Stomach (tissue), 19 donors: Measurements from ENCODE around the gene SPDYC. TPM values are rescaled to one million over a fixed set of nuclear protein-coding genes. Genes with fewer than 3 reads are reported as not detected.

ENCODE experiments used
- DNase-seq, 2 donors: peaks; one replicate each; pipeline versions ENCODE4 v3.0.0 to v3.0.0-alpha.2; 2013 to 2019
- H3K27ac ChIP-seq, 5 donors: fragments of 200-600 bp in 4 of 5; sonication (generic) in 4 of 5; one replicate each; pipeline ENCODE4 v1.5.1; 2013 to 2019; ENCODE audit warnings: mild to moderate bottlenecking in 1 of 5, moderate library complexity in 1 of 5
- H3K27me3 ChIP-seq, 3 donors: fragments of 200-600 bp; sonication (generic); one replicate each; pipeline ENCODE4 v1.5.1; 2017 to 2019; ENCODE audit warnings: mixed run types in 1 of 3
- H3K36me3 ChIP-seq, 4 donors: fragments of 200-600 bp; sonication (generic); 1 replicate in 3 of 4; 2 replicates in 1 of 4; pipeline ENCODE4 v1.5.1; 2016 to 2019
- H3K4me1 ChIP-seq, 4 donors: fragments of 200-600 bp; sonication (generic); one replicate each; pipeline ENCODE4 v1.5.1; 2016 to 2019
- H3K4me3 ChIP-seq, 4 donors: fragments of 200-600 bp; sonication (generic) in 3 of 4; one replicate each; pipeline ENCODE4 v1.5.1; 2016 to 2019; ENCODE audit warnings: mild to moderate bottlenecking in 1 of 4
- H3K9me3 ChIP-seq, 4 donors: fragments of 200-600 bp; sonication (generic); one replicate each; pipeline ENCODE4 v1.5.1; 2016 to 2019
- EP300 ChIP-seq: sonication (generic); formaldehyde crosslinking; IDR thresholded peaks from one replicate; pipeline ENCODE4 v1.6.1; 2017; ENCODE audit warnings: antibody characterized with exemption
- POLR2A ChIP-seq, 4 donors: fragments of 450-650 bp; IDR thresholded peaks; one replicate each; pipeline ENCODE4 v1.6.1; 2016; ENCODE audit warnings: antibody characterized with exemption in 4 of 4, control low read depth in 2 of 4, mild to moderate bottlenecking in 1 of 4, moderate library complexity in 1 of 4
- POLR2AphosphoS5 ChIP-seq, 3 donors: sonication (generic); formaldehyde crosslinking; IDR thresholded peaks; one replicate each; pipeline ENCODE4 v1.6.1; 2016; ENCODE audit warnings: antibody characterized with exemption in 3 of 3
- WGBS, 5 donors: extraction: QIAGEN DNeasy Blood & Tissue Kit in 3 of 5; methylation state at CpG; one replicate each; pipeline versions ENCODE4 v1.1.5 to v1.1.7; 2013 to 2018; 5-methylcytosine and 5-hydroxymethylcytosine counted together
- intact Hi-C: fragments of 100-400 bp; cut with DNase I; formaldehyde crosslinking; loops from one replicate; pipeline ENCODE4 v1.15.1; 2023; ENCODE audit warnings: low total_unique reads
- long read RNA-seq, 10 donors: transcript quantifications; one replicate each; lab custom pipeline, GENCODE V29; 2026
- polyA plus RNA-seq, 3 donors: library from polyadenylated mRNA; stranded (reverse); fragments of 200-250 nt; gene quantifications; one replicate each; pipeline ENCODE4 v1.2.3, GENCODE V29; 2013
- total RNA-seq, 5 donors: library from RNA; depleted of rRNA; stranded (reverse); fragments of >200 nt; gene quantifications; one replicate each; pipeline versions ENCODE4 v1.1.0 to v1.2.3, GENCODE V29; 2014 to 2016
- TF ChIP-seq, protein P1 (sequence below), 7 experiments: fragments of 450-650 bp in 4 of 7; fragments of 200-600 bp in 3 of 7; sonication (generic) in 3 of 7; IDR thresholded peaks; one replicate each; pipeline ENCODE4 v1.5.1; 2016 to 2019; ENCODE audit warnings: antibody characterized with exemption in 7 of 7, control low read depth in 2 of 7, mild to moderate bottlenecking in 1 of 7
- donor health status: healthy with polysubstance abuse.
- donor health status: Bipolar disorder and iron deficiency.
- donor health status: healthy.

The SPDYC gene, protein sequence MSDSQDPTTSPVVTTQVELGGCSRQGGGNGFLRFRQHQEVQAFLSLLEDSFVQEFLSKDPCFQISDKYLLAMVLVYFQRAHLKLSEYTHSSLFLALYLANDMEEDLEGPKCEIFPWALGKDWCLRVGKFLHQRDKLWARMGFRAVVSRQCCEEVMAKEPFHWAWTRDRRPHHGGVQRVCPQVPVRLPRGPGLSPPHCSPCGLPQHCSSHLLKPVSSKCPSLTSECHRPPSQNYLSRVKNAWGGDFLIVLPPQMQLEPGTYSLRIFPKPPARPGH
- total RNA-seq: not detected
- not detected for polyA plus RNA-seq
- long read RNA-seq, donor 1: 0 reads
- long read RNA-seq, donor 2: 0 reads
- long read RNA-seq, donor 3: 0 reads
- long read RNA-seq, donor 4: 0 reads
- long read RNA-seq, donor 5: 0 reads
- long read RNA-seq, donor 6: 0 reads
- long read RNA-seq, donor 7: 0 reads
- long read RNA-seq, donor 8: 0 reads
- long read RNA-seq, donor 9: 0 reads
- long read RNA-seq, donor 10: 0 reads

DNA sequence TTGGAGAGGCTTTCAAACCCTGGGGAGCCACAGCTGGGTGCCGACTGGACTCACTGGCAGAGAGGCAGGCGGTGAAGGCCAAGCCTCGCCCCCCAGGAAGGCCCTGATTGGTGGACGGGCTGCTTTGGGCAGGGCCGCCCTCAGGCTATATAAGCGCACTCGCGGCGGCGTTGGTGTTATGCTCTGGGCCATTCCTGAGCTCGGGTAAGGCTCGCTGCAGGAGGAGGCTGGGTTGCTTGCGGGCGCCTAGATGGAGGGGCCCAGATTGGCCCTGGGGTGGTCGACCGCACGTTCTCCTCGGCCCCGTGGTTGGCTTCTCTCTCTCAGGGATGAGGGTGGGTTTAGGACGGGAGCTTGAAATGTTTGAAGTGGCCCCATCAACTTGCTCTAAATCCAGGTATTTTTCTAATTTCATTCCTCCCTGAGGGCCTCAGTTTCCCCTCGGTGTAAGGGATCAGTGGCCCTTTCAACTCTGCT lies at the start of gene SPDYC:
SPDYC (plus strand) TSS at position 176 of the 477 bp plus-strand sequence. CDS start 1,125 bp downstream, outside the sequence.
- Histone ChIP-seq H3K36me3 (no peaks in the 10 kb centered on the region), H3K27ac (no peak within 1 kb of the TSS), H3K27me3 (no peaks in the 10 kb centered on the region), H3K9me3 (no peaks in the 10 kb centered on the region), H3K4me3 (no peak within 1 kb of the TSS), H3K4me1 (peaks cover 0 to 7% (median 3%) of the 10 kb centered on the region in 4 donors)
- intact Hi-C loops: loop anchor here (10.0 kb wide), 1 partner anchor 45 kb away; the partner anchor contains the start of genes FAU and MRPL49
- no peak for DNase-seq
- TF ChIP-seq POLR2A (IDR thresholded peaks at IDR 0.05) (no peak), EP300 (no peak), POLR2AphosphoS5 (IDR thresholded peaks at IDR 0.05) (no peak)
- TF ChIP-seq, protein P1, sequence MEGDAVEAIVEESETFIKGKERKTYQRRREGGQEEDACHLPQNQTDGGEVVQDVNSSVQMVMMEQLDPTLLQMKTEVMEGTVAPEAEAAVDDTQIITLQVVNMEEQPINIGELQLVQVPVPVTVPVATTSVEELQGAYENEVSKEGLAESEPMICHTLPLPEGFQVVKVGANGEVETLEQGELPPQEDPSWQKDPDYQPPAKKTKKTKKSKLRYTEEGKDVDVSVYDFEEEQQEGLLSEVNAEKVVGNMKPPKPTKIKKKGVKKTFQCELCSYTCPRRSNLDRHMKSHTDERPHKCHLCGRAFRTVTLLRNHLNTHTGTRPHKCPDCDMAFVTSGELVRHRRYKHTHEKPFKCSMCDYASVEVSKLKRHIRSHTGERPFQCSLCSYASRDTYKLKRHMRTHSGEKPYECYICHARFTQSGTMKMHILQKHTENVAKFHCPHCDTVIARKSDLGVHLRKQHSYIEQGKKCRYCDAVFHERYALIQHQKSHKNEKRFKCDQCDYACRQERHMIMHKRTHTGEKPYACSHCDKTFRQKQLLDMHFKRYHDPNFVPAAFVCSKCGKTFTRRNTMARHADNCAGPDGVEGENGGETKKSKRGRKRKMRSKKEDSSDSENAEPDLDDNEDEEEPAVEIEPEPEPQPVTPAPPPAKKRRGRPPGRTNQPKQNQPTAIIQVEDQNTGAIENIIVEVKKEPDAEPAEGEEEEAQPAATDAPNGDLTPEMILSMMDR (IDR thresholded peaks at IDR 0.05): no peak
- 89 to 95% (median 94%) methylated on average over 14 to 21 of the region's 21 CpGs for WGBS, 5 donors

DNA sequence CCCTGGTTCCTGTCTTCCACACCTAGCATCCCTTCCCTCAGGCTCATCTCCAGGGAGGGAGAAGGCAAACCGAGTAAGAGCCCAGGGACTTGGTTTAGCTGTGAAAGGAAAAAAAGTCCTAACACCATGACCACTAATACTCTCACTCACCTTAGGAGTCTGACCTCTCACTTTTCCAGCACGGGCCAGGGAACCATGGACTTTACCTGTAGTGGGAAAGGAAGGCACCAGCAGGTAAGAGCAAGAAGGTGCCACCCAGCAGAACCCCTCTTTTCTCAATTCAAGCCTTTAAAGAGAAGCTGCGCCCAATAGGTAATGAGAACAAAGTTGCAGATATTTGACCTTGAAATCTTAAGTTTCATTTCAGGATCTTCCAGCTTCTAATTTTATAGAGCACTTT lies 49.2 kb upstream of the SPDYC start:
- intact Hi-C loops: loop anchor here (10.0 kb wide), 1 partner anchor 54 kb away; the partner anchor contains the start of gene SPDYC
- H3K36me3 ChIP-seq: peaks cover 38 to 54% (median 52%) of the 10 kb centered on the region in 4 donors
- no peak for TF ChIP-seq POLR2AphosphoS5 (IDR thresholded peaks at IDR 0.05)
- TF ChIP-seq POLR2A (IDR thresholded peaks at IDR 0.05): no peak
- TF ChIP-seq EP300: no peak
- TF ChIP-seq, protein P1 (IDR thresholded peaks at IDR 0.05): no peak
- H3K9me3 ChIP-seq: no peaks in the 10 kb centered on the region
- DNase-seq: no peak
- 65 to 84% (median 82%) methylated on average over 3 of the region's 3 CpGs for WGBS, 5 donors
- peak overlapping the region in 4 of 5 donors; percentile 93 to 96 (median 94) for H3K27ac ChIP-seq
- peaks cover 26 to 83% (median 56%) of the 10 kb centered on the region in 4 donors for H3K4me1 ChIP-seq
- peak overlapping the region; percentile 67 to 93 (median 74) for H3K4me3 ChIP-seq
- H3K27me3 ChIP-seq: no peaks in the 10 kb centered on the region

DNA sequence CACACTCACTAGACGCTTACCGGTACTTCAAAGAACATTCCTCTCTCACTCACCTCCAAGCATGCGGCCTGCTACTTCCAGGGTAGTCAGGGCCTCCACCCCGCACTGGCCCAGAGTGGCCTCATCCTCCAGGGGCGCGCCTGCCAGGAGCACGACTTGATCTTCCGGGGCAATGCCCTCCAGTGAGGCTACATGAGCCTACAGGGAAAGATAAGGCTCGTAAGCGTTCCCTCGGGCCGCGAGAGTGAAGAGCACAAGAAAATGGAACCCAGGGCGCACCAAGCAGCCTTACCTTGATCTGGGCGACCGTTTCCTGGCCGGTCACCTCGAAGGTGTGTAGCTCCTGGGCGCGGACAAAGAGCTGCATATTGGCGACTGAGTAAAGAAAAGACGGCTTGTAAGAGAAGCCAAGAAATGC lies 48.6 kb upstream of the SPDYC start:
- peaks cover 20 to 77% (median 49%) of the 10 kb centered on the region in 4 donors for H3K4me1 ChIP-seq
- peak in 1 of 2 donors; percentile 70 for DNase-seq
- H3K4me3 ChIP-seq: peak overlapping the region; percentile 67 to 93 (median 74)
- H3K27me3 ChIP-seq: no peaks in the 10 kb centered on the region
- H3K9me3 ChIP-seq: no peaks in the 10 kb centered on the region
- peaks cover 44 to 57% (median 54%) of the 10 kb centered on the region in 4 donors for H3K36me3 ChIP-seq
- intact Hi-C loops: loop anchor here (10.0 kb wide), 1 partner anchor 53 kb away; the partner anchor contains the start of gene SPDYC
- H3K27ac ChIP-seq: peak overlapping the region; percentile 93 to 96 (median 95)
- WGBS, 5 donors: 1 to 2% (median 1%) methylated on average over 22 of the region's 22 CpGs
- TF ChIP-seq POLR2A (IDR thresholded peaks at IDR 0.05): no peak
- no peak for TF ChIP-seq POLR2AphosphoS5 (IDR thresholded peaks at IDR 0.05)

DNA sequence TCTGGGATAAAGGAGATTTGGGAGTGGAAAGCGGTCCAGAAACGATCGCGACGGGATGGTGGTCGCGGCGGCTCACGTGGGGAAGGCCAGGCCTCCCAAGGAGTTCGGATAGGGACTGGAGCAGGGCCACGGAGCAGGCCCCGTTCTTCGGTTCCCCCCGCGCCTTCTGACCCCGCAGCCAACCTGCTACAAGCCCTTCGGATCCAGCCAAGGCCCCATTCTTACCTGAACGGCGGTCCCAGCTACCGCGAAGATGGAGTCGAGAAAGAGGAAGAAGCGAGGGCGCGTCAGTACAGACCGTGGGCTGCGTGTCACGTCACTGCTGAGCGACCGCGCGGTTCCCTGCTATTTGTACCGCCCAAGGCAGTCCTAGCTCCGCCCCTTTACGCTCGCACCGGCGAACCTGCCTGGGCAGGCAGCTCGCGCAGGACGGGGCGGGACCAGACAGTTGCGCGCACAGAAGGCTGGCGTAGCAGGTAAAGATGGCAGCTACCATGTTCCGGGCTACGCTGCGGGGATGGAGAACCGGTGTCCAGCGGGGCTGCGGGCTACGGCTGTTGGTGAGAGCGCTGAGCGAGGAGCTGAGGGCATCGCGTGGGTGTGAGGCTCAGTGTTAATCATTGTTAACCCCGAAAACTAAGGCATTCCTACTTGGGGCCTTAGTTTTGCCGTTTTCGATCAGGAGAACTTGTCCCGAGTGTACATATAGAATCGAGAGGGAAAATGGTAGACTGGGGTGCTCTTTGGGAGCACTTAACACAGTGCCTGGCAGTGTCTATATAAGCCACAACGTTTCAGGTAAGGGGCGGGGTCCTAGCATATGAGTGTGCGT lies 48.0 kb upstream of the SPDYC start, which contains the start of the genes FAU and MRPL49:
FAU (minus strand) TSS at position 270 of the 832 bp plus-strand sequence. CDS start 321 bp downstream, outside the sequence.
MRPL49 (plus strand) TSS at position 457 of the 832 bp plus-strand sequence; CDS start at position 483, 26 bp downstream.
- H3K4me1 ChIP-seq: peaks cover 14 to 71% (median 43%) of the 10 kb centered on the region in 4 donors
- WGBS, 5 donors: 0 to 1% (median 0%) methylated on average over 48 to 64 of the region's 64 CpGs
- no peaks in the 10 kb centered on the region for H3K27me3 ChIP-seq
- DNase-seq: peak; percentile 99 to 100
- peak within 1 kb of the TSS; percentile 67 to 93 (median 74) for H3K4me3 ChIP-seq
- no peaks in the 10 kb centered on the region for H3K9me3 ChIP-seq
- TF ChIP-seq EP300: no peak
- TF ChIP-seq POLR2AphosphoS5 (IDR thresholded peaks at IDR 0.05): peak; percentile 98 to 100 (median 99)
- TF ChIP-seq, protein P1 (IDR thresholded peaks at IDR 0.05): peak in 1 of 7 experiments; percentile 25
- peak in 2 of 4 donors; percentile 79 to 94 for TF ChIP-seq POLR2A (IDR thresholded peaks at IDR 0.05)
- peak within 1 kb of the TSS; percentile 93 to 96 (median 95) for H3K27ac ChIP-seq
- H3K36me3 ChIP-seq: peaks cover 48 to 64% (median 60%) of the 10 kb centered on the region in 4 donors
- intact Hi-C loops: loop anchor here (10.0 kb wide), 1 partner anchor 53 kb away; the partner anchor contains the start of gene SPDYC
